ENCODE data around the gene HERPUD1. TPM values are rescaled to one million over a fixed set of nuclear protein-coding genes. Genes with fewer than 3 reads are reported as not detected.

HERPUD1 gene
- total RNA-seq, 2 experiments from 2014 or later: 217 to 227 TPM

GRCh38 chr16:56912746-56913708 is 18.9 kb upstream of the HERPUD1 start:
- H3K9me3 Mint-ChIP-seq: no peaks in the 10 kb centered on the region
- no peak overlapping the region for H3K4me3 Mint-ChIP-seq
- ATAC-seq (ENCODE audit: poor library complexity): no peak
- H3K36me3 Mint-ChIP-seq (ENCODE audit: low read depth): no peaks in the 10 kb centered on the region
- no peaks in the 10 kb centered on the region for H3K36me3 ChIP-seq (ENCODE audit: insufficient read depth, low read length)
- ChIA-PET POLR2A (interaction anchor here (0.6 kb wide), 1 partner anchor 35 kb away, joined by 3 read pairs; no protein-coding TSS in a partner anchor), CTCF (no interaction called here)
- no peak overlapping the region for H3K4me3 ChIP-seq (ENCODE audit: low read length)
- DNase-seq: no peak
- peaks cover 23% of the 10 kb centered on the region for H3K4me1 Mint-ChIP-seq (ENCODE audit: low read depth)
- no peak overlapping the region for H3K27ac Mint-ChIP-seq
- H3K27me3 ChIP-seq (ENCODE audit: control insufficient read depth in 1 of 2, insufficient read depth in 2 of 2, low read length in 2 of 2): no peaks in the 10 kb centered on the region
- no peaks in the 10 kb centered on the region for H3K27me3 Mint-ChIP-seq
- TF ChIP-seq, protein P1, sequence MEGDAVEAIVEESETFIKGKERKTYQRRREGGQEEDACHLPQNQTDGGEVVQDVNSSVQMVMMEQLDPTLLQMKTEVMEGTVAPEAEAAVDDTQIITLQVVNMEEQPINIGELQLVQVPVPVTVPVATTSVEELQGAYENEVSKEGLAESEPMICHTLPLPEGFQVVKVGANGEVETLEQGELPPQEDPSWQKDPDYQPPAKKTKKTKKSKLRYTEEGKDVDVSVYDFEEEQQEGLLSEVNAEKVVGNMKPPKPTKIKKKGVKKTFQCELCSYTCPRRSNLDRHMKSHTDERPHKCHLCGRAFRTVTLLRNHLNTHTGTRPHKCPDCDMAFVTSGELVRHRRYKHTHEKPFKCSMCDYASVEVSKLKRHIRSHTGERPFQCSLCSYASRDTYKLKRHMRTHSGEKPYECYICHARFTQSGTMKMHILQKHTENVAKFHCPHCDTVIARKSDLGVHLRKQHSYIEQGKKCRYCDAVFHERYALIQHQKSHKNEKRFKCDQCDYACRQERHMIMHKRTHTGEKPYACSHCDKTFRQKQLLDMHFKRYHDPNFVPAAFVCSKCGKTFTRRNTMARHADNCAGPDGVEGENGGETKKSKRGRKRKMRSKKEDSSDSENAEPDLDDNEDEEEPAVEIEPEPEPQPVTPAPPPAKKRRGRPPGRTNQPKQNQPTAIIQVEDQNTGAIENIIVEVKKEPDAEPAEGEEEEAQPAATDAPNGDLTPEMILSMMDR (IDR thresholded peaks at IDR 0.05): no peak
- no peak overlapping the region for H3K27ac ChIP-seq (ENCODE audit: low read depth in 1 of 2, low read length in 2 of 2)
- intact Hi-C loops (cut with DNase I, micrococcal nuclease): no loop called here
- H3K9me3 ChIP-seq (ENCODE audit: control insufficient read depth in 1 of 2, insufficient read depth in 1 of 2, low read length in 2 of 2): no peaks in the 10 kb centered on the region
- H3K4me1 ChIP-seq (ENCODE audit: insufficient read depth, low read length): peaks cover 40% of the 10 kb centered on the region

- H3K4me1 ChIP-seq (ENCODE audit: insufficient read depth, low read length): peaks cover 40% of the 10 kb centered on the region
- no peaks in the 10 kb centered on the region for H3K27me3 ChIP-seq (ENCODE audit: control insufficient read depth in 1 of 2, insufficient read depth in 2 of 2, low read length in 2 of 2)
- no peaks in the 10 kb centered on the region for H3K36me3 Mint-ChIP-seq (ENCODE audit: low read depth)
- no peak overlapping the region for H3K4me3 ChIP-seq (ENCODE audit: low read length)
- intact Hi-C loops (cut with DNase I, micrococcal nuclease): no loop called here
- no peak overlapping the region for H3K27ac ChIP-seq (ENCODE audit: low read depth in 1 of 2, low read length in 2 of 2)
- ChIA-PET CTCF (no interaction called here), POLR2A (no interaction called here)
- H3K9me3 Mint-ChIP-seq: no peaks in the 10 kb centered on the region
- H3K27me3 Mint-ChIP-seq: no peaks in the 10 kb centered on the region
- no peak overlapping the region for H3K27ac Mint-ChIP-seq
- H3K36me3 ChIP-seq (ENCODE audit: insufficient read depth, low read length): no peaks in the 10 kb centered on the region
- H3K4me3 Mint-ChIP-seq: no peak overlapping the region
- DNase-seq (no peak), ATAC-seq (ENCODE audit: poor library complexity) (no peak)
- peaks cover 23% of the 10 kb centered on the region for H3K4me1 Mint-ChIP-seq (ENCODE audit: low read depth)
- TF ChIP-seq, protein P1 (IDR thresholded peaks at IDR 0.05): no peak
- H3K9me3 ChIP-seq (ENCODE audit: control insufficient read depth in 1 of 2, insufficient read depth in 1 of 2, low read length in 2 of 2): no peaks in the 10 kb centered on the region
Measured at GRCh38 chr16:56914896-56915295, 17.0 kb upstream of the HERPUD1 start.

- Histone ChIP-seq H3K27me3 (ENCODE audit: control insufficient read depth in 1 of 2, insufficient read depth in 2 of 2, low read length in 2 of 2) (no peaks in the 10 kb centered on the region), H3K9me3 (ENCODE audit: control insufficient read depth in 1 of 2, insufficient read depth in 1 of 2, low read length in 2 of 2) (no peaks in the 10 kb centered on the region), H3K4me3 (ENCODE audit: low read length) (no peak overlapping the region), H3K4me1 (ENCODE audit: insufficient read depth, low read length) (peaks cover 37% of the 10 kb centered on the region), H3K36me3 (ENCODE audit: insufficient read depth, low read length) (no peaks in the 10 kb centered on the region), H3K27ac (ENCODE audit: low read depth in 1 of 2, low read length in 2 of 2) (no peak overlapping the region)
- POLR2A ChIA-PET: no interaction called here
- H3K4me3 Mint-ChIP-seq: no peak overlapping the region
- no peak overlapping the region for H3K27ac Mint-ChIP-seq
- TF ChIP-seq, protein P1 (IDR thresholded peaks at IDR 0.05): no peak
- H3K36me3 Mint-ChIP-seq (ENCODE audit: low read depth): no peaks in the 10 kb centered on the region
- intact Hi-C loops (cut with DNase I, micrococcal nuclease): no loop called here
- DNase-seq (no peak), ATAC-seq (ENCODE audit: poor library complexity) (no peak)
- peaks cover 23% of the 10 kb centered on the region for H3K4me1 Mint-ChIP-seq (ENCODE audit: low read depth)
- CTCF ChIA-PET: no interaction called here
- no peaks in the 10 kb centered on the region for H3K9me3 Mint-ChIP-seq
- no peaks in the 10 kb centered on the region for H3K27me3 Mint-ChIP-seq
Measured at GRCh38 chr16:56915336-56916119, 16.4 kb upstream of the HERPUD1 start.

Measured in CD4-positive, alpha-beta T cell (primary cell).